Smooth muscle cell (in vitro differentiated cells): ENCODE data around the gene GATC. TPM values are rescaled to one million over a fixed set of nuclear protein-coding genes. Genes with fewer than 3 reads are reported as not detected.

Experiments used
- DNase-seq: peaks from one replicate; lab custom pipeline; 2025; ENCODE audit not compliant: unreplicated experiment; lab: John Stamatoyannopoulos, UW
- H2AFZ ChIP-seq: fragments of 200-600 bp; sonication (generic); 2 replicates; pipeline ENCODE4 v1.6.0; 2016; ENCODE audit warnings: antibody characterized with exemption, low read depth, mild to moderate bottlenecking
- H3F3A ChIP-seq: fragments of 200-600 bp; sonication (generic); 2 replicates; pipeline ENCODE4 v1.6.0; 2017; ENCODE audit warnings: antibody characterized with exemption, low read depth
- H3K27ac ChIP-seq: fragments of 200-600 bp; sonication (generic); 2 replicates; pipeline ENCODE4 v1.5.1; 2016; ENCODE audit warnings: low read depth, mild to moderate bottlenecking
- H3K27me3 ChIP-seq: fragments of 200-600 bp; sonication (generic); 2 replicates; pipeline ENCODE4 v1.6.1; 2016; ENCODE audit warnings: low read depth, mild to moderate bottlenecking
- H3K36me3 ChIP-seq: fragments of 200-600 bp; sonication (generic); 2 replicates; pipeline ENCODE4 v1.5.1; 2016; ENCODE audit warnings: low read depth
- H3K4me1 ChIP-seq: fragments of 200-600 bp; sonication (generic); 2 replicates; pipeline ENCODE4 v1.5.1; 2016; ENCODE audit warnings: low read depth
- H3K4me2 ChIP-seq: fragments of 200-600 bp; sonication (generic); 2 replicates; pipeline ENCODE4 v1.6.0; 2016; ENCODE audit warnings: mild to moderate bottlenecking
- H3K4me3 ChIP-seq: fragments of 200-600 bp; sonication (generic); 2 replicates; pipeline ENCODE4 v1.5.1; 2016; ENCODE audit warnings: mild to moderate bottlenecking
- H3K79me2 ChIP-seq: fragments of 200-600 bp; sonication (generic); 2 replicates; pipeline ENCODE4 v1.6.0; 2016; ENCODE audit warnings: low read depth, mild to moderate bottlenecking
- H3K9ac ChIP-seq: fragments of 200-600 bp; sonication (generic); 2 replicates; pipeline ENCODE4 v1.6.0; 2016; ENCODE audit warnings: low read depth
- H3K9me3 ChIP-seq: fragments of 200-600 bp; sonication (generic); replicated peaks from 2 replicates; pipeline ENCODE4 v1.5.1; 2016; ENCODE audit warnings: low read depth
- H4K20me1 ChIP-seq: fragments of 200-600 bp; sonication (generic); 2 replicates; pipeline ENCODE4 v1.6.0; 2016; ENCODE audit warnings: low read depth
- WGBS: methylation state at CpG from one replicate; pipeline ENCODE4 v1.1.7; 2016; ENCODE audit warnings: low lambda C conversion rate; 5-methylcytosine and 5-hydroxymethylcytosine counted together
- polyA plus RNA-seq: library from polyadenylated mRNA; unstranded; fragments of >200 nt; fragmentation: Nextera tagmentation; extraction: Ambion mirVana; gene quantifications from 2 replicates; pipeline ENCODE4 v1.2.1, GENCODE V29; 2016
- total RNA-seq: library from RNA; depleted of rRNA; stranded (reverse); fragments of >200 nt; gene quantifications from 2 replicates; pipeline ENCODE4 v1.2.3, GENCODE V29; 2014
- TF ChIP-seq, protein P1 (sequence below): fragments of 200-600 bp; sonication (generic); IDR thresholded peaks from 2 replicates; pipeline ENCODE4 v1.5.1; 2017; ENCODE audit warnings: borderline replicate concordance, mild to moderate bottlenecking, antibody characterized with exemption; ENCODE audit not compliant: insufficient read depth, poor library complexity, severe bottlenecking

Gene GATC
- total and polyA plus RNA-seq, 2 experiments from 2014 or later = 10.3 to 22.2 TPM

DNA sequence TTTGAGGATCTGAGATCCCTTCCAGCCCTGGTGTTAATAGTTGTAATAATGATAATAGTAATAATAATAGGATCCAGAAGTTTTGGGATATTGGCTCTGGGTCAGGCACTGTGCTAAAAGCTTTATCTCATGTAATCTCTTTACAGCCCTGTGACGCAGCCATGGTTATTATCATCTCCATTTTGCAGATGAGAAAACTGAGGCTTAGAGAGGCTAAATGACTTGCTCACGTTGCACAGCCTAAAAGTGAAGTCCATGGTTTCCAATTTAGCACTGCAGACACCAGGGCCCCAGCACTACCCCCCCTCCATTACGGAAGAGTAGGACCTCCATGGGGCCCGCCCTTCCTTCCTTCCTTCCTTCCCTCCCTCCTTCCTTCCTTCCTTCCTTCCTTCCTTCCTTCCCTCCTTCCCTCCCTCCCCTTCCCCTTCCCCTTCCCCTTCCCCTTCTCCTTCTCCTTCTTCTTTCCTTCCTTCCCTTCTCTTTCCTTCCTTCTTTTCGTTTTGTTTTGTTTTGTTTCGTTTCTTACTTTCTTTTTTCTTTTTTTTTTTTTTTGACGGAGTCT is 23.3 kb upstream of the GATC start:
- Histone ChIP-seq H3K9ac (no peak overlapping the region), H3K4me2 (no peak overlapping the region), H3K4me1 (no peaks in the 10 kb centered on the region), H3K27me3 (no peaks in the 10 kb centered on the region), H3K4me3 (no peak overlapping the region), H4K20me1 (no peaks in the 10 kb centered on the region), H2AFZ (no peak overlapping the region), H3K27ac (no peak overlapping the region), H3F3A (no peaks in the 10 kb centered on the region), H3K79me2 (no peaks in the 10 kb centered on the region), H3K9me3 (no peaks in the 10 kb centered on the region), H3K36me3 (no peaks in the 10 kb centered on the region)
- TF ChIP-seq, protein P1, sequence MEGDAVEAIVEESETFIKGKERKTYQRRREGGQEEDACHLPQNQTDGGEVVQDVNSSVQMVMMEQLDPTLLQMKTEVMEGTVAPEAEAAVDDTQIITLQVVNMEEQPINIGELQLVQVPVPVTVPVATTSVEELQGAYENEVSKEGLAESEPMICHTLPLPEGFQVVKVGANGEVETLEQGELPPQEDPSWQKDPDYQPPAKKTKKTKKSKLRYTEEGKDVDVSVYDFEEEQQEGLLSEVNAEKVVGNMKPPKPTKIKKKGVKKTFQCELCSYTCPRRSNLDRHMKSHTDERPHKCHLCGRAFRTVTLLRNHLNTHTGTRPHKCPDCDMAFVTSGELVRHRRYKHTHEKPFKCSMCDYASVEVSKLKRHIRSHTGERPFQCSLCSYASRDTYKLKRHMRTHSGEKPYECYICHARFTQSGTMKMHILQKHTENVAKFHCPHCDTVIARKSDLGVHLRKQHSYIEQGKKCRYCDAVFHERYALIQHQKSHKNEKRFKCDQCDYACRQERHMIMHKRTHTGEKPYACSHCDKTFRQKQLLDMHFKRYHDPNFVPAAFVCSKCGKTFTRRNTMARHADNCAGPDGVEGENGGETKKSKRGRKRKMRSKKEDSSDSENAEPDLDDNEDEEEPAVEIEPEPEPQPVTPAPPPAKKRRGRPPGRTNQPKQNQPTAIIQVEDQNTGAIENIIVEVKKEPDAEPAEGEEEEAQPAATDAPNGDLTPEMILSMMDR = no peak
- WGBS = 92% methylated on average over 6 of the region's 7 CpGs
- DNase-seq = no peak

DNA sequence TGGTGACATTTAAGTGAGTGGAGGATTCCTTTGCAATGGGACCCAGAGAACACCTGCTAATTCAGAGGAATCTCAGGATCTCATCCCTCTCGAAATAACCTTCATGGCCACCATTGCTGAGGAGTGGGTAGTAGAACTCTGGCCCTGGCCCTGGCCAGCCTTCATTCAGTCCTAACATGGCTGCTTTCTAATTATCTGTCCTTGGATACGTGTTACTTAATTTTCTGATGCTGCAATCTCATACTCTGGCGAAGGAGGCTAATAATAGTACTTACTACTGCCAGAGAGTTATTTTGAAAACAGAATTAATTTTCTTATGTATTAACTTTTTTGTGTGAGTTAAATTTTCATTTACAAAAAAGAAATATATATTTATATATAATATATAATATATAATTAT is 20.4 kb upstream of the GATC start:
- H3K27me3 ChIP-seq = no peaks in the 10 kb centered on the region
- no peaks in the 10 kb centered on the region for H3K79me2 ChIP-seq
- no peak overlapping the region for H3K4me3 ChIP-seq
- H3K27ac ChIP-seq = no peak overlapping the region
- H3K9me3 ChIP-seq = no peaks in the 10 kb centered on the region
- WGBS = 81% methylated on average over 3 of the region's 3 CpGs
- no peak overlapping the region for H3K9ac ChIP-seq
- no peaks in the 10 kb centered on the region for H3F3A ChIP-seq
- DNase-seq = no peak
- H3K4me1 ChIP-seq = no peaks in the 10 kb centered on the region
- H2AFZ ChIP-seq = no peak overlapping the region
- no peaks in the 10 kb centered on the region for H3K36me3 ChIP-seq
- TF ChIP-seq, protein P1 = no peak
- no peaks in the 10 kb centered on the region for H4K20me1 ChIP-seq
- H3K4me2 ChIP-seq = no peak overlapping the region

DNA sequence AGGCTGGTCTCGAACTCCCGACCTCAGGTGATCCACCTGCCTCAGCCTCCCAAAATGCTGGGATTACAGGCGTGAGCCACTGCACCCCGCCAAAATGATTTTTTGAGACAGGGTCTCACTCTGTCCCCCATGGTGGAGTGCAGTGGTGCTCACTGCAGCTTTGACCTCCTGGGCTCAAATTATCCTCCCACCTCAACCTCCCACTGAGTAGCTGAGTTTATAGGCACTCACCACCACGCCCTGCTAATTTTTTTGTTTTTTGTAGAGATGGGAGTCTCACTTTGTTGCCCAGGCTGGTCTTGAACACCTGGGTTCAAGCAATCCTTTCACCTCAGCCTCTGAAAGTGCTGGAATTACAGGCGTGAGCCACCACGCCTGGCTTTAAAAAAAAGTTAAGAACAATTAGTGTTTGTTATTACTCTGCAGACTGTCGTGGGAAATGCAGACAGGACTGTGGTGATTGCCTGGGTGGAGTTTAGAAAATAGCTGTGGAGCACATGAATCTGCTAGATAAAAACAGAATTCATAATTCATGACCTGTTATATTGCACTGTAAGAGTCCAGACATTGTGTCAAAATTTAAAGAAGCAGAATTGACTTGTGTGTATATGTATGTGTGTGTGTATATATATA is 17.5 kb upstream of the GATC start:
- 77% methylated on average over 8 of the region's 8 CpGs for WGBS
- Histone ChIP-seq H4K20me1 (no peaks in the 10 kb centered on the region), H3K79me2 (no peaks in the 10 kb centered on the region), H3K36me3 (no peaks in the 10 kb centered on the region), H3K27me3 (no peaks in the 10 kb centered on the region), H3K4me1 (no peaks in the 10 kb centered on the region), H3K9me3 (no peaks in the 10 kb centered on the region), H3F3A (no peaks in the 10 kb centered on the region), H3K27ac (no peak overlapping the region), H3K4me2 (no peak overlapping the region), H2AFZ (no peak overlapping the region), H3K4me3 (no peak overlapping the region), H3K9ac (no peak overlapping the region)
- DNase-seq = no peak
- TF ChIP-seq, protein P1 = no peak

DNA sequence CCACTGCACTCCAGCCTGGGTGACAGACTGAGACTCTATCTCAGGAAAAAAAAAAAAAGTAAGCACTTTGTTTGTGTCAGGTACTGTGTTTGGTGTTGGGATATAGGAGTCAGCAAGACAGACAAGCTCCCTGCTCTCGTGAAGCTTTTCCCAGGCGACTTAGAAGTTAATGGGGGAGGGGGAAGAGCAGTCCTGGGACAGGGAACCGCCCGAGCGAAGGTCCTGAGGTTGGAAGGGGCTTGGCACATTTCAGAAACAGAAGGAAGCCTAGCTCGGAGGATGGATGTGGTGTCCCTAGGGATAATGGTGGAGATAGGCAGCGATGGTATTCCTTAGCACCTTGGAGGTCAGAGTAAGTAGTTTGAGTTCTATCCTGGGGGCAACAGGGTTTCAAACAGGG is 16.9 kb upstream of the GATC start:
- Histone ChIP-seq H3K27ac (no peak overlapping the region), H3K9ac (no peak overlapping the region), H2AFZ (no peak overlapping the region), H3F3A (no peaks in the 10 kb centered on the region), H3K4me2 (no peak overlapping the region), H4K20me1 (no peaks in the 10 kb centered on the region), H3K36me3 (no peaks in the 10 kb centered on the region), H3K9me3 (no peaks in the 10 kb centered on the region), H3K27me3 (no peaks in the 10 kb centered on the region), H3K79me2 (no peaks in the 10 kb centered on the region), H3K4me1 (no peaks in the 10 kb centered on the region), H3K4me3 (no peak overlapping the region)
- TF ChIP-seq, protein P1 = no peak
- DNase-seq = no peak
- 76% methylated on average over 7 of the region's 7 CpGs for WGBS
